Measurements from ENCODE around the gene RHOJ.
"Not testable (repeated sequence)": the region's sequence is repeated elsewhere in the genome, so short reads cannot be mapped to it uniquely, and the experiment has no call there.

Gene RHOJ

GRCh38 chr14:63277591-63278183 is 73.4 kb downstream of the RHOJ start:
- TF ChIP-seq CTCF (IDR thresholded peaks at IDR 0.05; ENCODE audit: low read depth, low read length, missing control alignments), result no peak
- no peak overlapping the region for H3K4me3 ChIP-seq (replicated peaks; ENCODE audit: low read depth, low read length)
- DNase-seq (ENCODE audit: extremely low read depth, low read depth), result no peak

GRCh38 chr14:63279933-63280332 is 75.7 kb downstream of the RHOJ start:
- H3K4me3 ChIP-seq (replicated peaks; ENCODE audit: low read depth, low read length); DNase-seq (ENCODE audit: extremely low read depth, low read depth): not testable (repeated sequence)

- no peak for TF ChIP-seq CTCF (IDR thresholded peaks at IDR 0.05; ENCODE audit: low read depth, low read length, missing control alignments)
- no peak overlapping the region for H3K4me3 ChIP-seq (replicated peaks; ENCODE audit: low read depth, low read length)
- no peak for DNase-seq (ENCODE audit: extremely low read depth, low read depth)
These were observed 79.0 kb downstream of the RHOJ start for GRCh38 chr14:63282997-63283883.

- H3K4me3 ChIP-seq (replicated peaks; ENCODE audit: low read depth, low read length), result no peak overlapping the region
- DNase-seq (ENCODE audit: extremely low read depth, low read depth), result no peak
- TF ChIP-seq CTCF (IDR thresholded peaks at IDR 0.05; ENCODE audit: low read depth, low read length, missing control alignments), result no peak
These were observed 79.6 kb downstream of the RHOJ start for GRCh38 chr14:63283884-63284248.

- H3K4me3 ChIP-seq (replicated peaks; ENCODE audit: low read depth, low read length), result no peak overlapping the region
- no peak for DNase-seq (ENCODE audit: extremely low read depth, low read depth)
- TF ChIP-seq CTCF (IDR thresholded peaks at IDR 0.05; ENCODE audit: low read depth, low read length, missing control alignments), result no peak
These were observed 81.8 kb downstream of the RHOJ start for GRCh38 chr14:63286071-63286470.

- no peak for TF ChIP-seq CTCF (IDR thresholded peaks at IDR 0.05; ENCODE audit: low read depth, low read length, missing control alignments)
- DNase-seq (ENCODE audit: extremely low read depth, low read depth), result no peak
- no peak overlapping the region for H3K4me3 ChIP-seq (replicated peaks; ENCODE audit: low read depth, low read length)
These were observed 83.6 kb downstream of the RHOJ start for GRCh38 chr14:63287666-63288483.

GRCh38 chr14:63288853-63289252 is 84.6 kb downstream of the RHOJ start:
- TF ChIP-seq CTCF (IDR thresholded peaks at IDR 0.05; ENCODE audit: low read depth, low read length, missing control alignments), result no peak
- DNase-seq (ENCODE audit: extremely low read depth, low read depth), result no peak
- H3K4me3 ChIP-seq (replicated peaks; ENCODE audit: low read depth, low read length), result no peak overlapping the region

All from HFF-Myc (cell line).